Measurements from ENCODE around the gene SARM1. TPM values are rescaled to one million over a fixed set of nuclear protein-coding genes. Genes with fewer than 3 reads are reported as not detected.

SARM1 gene
- total and polyA plus RNA-seq, 2 of the 13 experiments (the other 11 are each of a cell fraction or from before 2014, with no cell fraction given): 0.73 to 0.86 TPM

GRCh38 chr17:28330671-28331070 lies 40.8 kb upstream of the SARM1 start:
- ChIA-PET CTCF (ENCODE audit: low intra/inter-chr PET ratio, low total read pairs) (no interaction called here), POLR2A (interaction anchor here (1.0 kb wide), 1 partner anchor 11 kb away, joined by 3 read pairs; no protein-coding TSS in a partner anchor)
- H3K9ac ChIP-seq (ENCODE audit: insufficient read depth, low read depth, low read length): no peak overlapping the region
- no peak overlapping the region for H3K4me2 ChIP-seq (ENCODE audit: low read depth, low read length)
- H3K4me3 ChIP-seq (replicated peaks in 1 of 3; ENCODE audit: insufficient read depth in 1 of 3, low read depth in 2 of 3, low read length in 3 of 3): no peak overlapping the region
- no peaks in the 10 kb centered on the region for H3K9me3 ChIP-seq (ENCODE audit: low read length)
- H3K36me3 ChIP-seq (replicated peaks in 1 of 2; ENCODE audit: control insufficient read depth in 1 of 2, insufficient read depth in 2 of 2, low read length in 2 of 2): peaks cover 16 to 49% of the 10 kb centered on the region in 2 experiments
- intact Hi-C loops (cut with micrococcal nuclease; ENCODE audit: unreplicated experiment): no loop called here
- H4K20me1 ChIP-seq (ENCODE audit: insufficient read depth, low read length): no peaks in the 10 kb centered on the region
- FAIRE-seq (no peak), ATAC-seq (no peak), DNase-seq (ENCODE audit: low spot score) (no peak)
- H3K79me2 ChIP-seq (ENCODE audit: insufficient read depth, low read length): peaks cover 37% of the 10 kb centered on the region
- TF ChIP-seq ZFP1 (CRISPR knock-in tag; IDR thresholded peaks at IDR 0.05) (no peak), POLR2AphosphoS5 (IDR thresholded peaks at IDR 0.05; ENCODE audit: low read depth, low read length) (0 out of 2 replicates have a peak, but pooled peaks have one; percentile 31), POLR2A (IDR thresholded peaks at IDR 0.05; ENCODE audit: insufficient read depth in 1 of 2, low read depth in 2 of 2, low read length in 2 of 2) (0 out of 4 replicates have a peak, but pooled peaks of 1 of the 2 experiments have one; percentile 15)
- H3K4me1 ChIP-seq (ENCODE audit: insufficient read depth, low read length): peaks cover 49% of the 10 kb centered on the region
- no TSS peak for BruUV-seq (replicated peaks)
- in situ Hi-C loops (cut with HindIII; ENCODE audit: extremely low pct_ligation_motif_present, low pct_unique_long_range_greater_than_20kb): no loop called here
- no peaks in the 10 kb centered on the region; a peak in 1 of 5 replicates for H3K27me3 ChIP-seq (ENCODE audit: control insufficient read depth in 1 of 2, insufficient read depth in 2 of 2, low read length in 2 of 2)
- no peak overlapping the region for H3K27ac ChIP-seq (ENCODE audit: extremely low read length, insufficient read depth, low read length)
- H2AFZ ChIP-seq (ENCODE audit: low read length): no peak overlapping the region
- 100% methylated on average over 5 of the region's 5 CpGs for WGBS (ENCODE audit: low lambda C conversion rate)

- CTCF ChIA-PET (ENCODE audit: low intra/inter-chr PET ratio, low total read pairs): no interaction called here
- FAIRE-seq: no peak
- H3K4me3 ChIP-seq (replicated peaks in 1 of 3; ENCODE audit: insufficient read depth in 1 of 3, low read depth in 2 of 3, low read length in 3 of 3): no peak overlapping the region
- intact Hi-C loops (cut with micrococcal nuclease; ENCODE audit: unreplicated experiment) (no loop called here), in situ Hi-C loops (cut with HindIII; ENCODE audit: extremely low pct_ligation_motif_present, low pct_unique_long_range_greater_than_20kb) (no loop called here)
- POLR2A ChIA-PET: no interaction called here
- WGBS (ENCODE audit: low lambda C conversion rate): 91% methylated on average over 6 of the region's 6 CpGs
- no peak for ATAC-seq
- no peak overlapping the region for H2AFZ ChIP-seq (ENCODE audit: low read length)
- no peaks in the 10 kb centered on the region; a peak in 1 of 5 replicates for H3K27me3 ChIP-seq (ENCODE audit: control insufficient read depth in 1 of 2, insufficient read depth in 2 of 2, low read length in 2 of 2)
- peaks cover 9 to 38% of the 10 kb centered on the region in 2 experiments for H3K36me3 ChIP-seq (replicated peaks in 1 of 2; ENCODE audit: control insufficient read depth in 1 of 2, insufficient read depth in 2 of 2, low read length in 2 of 2)
- DNase-seq (ENCODE audit: low spot score): no peak
- H3K4me2 ChIP-seq (ENCODE audit: low read depth, low read length): no peak overlapping the region
- TF ChIP-seq TERF1 (CRISPR knock-in tag; IDR thresholded peaks at IDR 0.05) (no peak), RBM22 (optimal IDR thresholded peaks at IDR 0.05; ENCODE audit: low read length) (peak; percentile 39)
- no peak overlapping the region for H3K9ac ChIP-seq (ENCODE audit: insufficient read depth, low read depth, low read length)
- peaks cover 49% of the 10 kb centered on the region for H3K4me1 ChIP-seq (ENCODE audit: insufficient read depth, low read length)
- H3K9me3 ChIP-seq (ENCODE audit: low read length): no peaks in the 10 kb centered on the region
- no TSS peak for BruUV-seq (replicated peaks)
- H3K27ac ChIP-seq (ENCODE audit: extremely low read length, insufficient read depth, low read length): no peak overlapping the region
- H3K79me2 ChIP-seq (ENCODE audit: insufficient read depth, low read length): peaks cover 42% of the 10 kb centered on the region
- no peaks in the 10 kb centered on the region for H4K20me1 ChIP-seq (ENCODE audit: insufficient read depth, low read length)
Observed at GRCh38 chr17:28331891-28332420, 39.5 kb upstream of the SARM1 start.
